Measurements from ENCODE around the gene ENDOD1.
"Not testable (repeated sequence)": the region's sequence is repeated elsewhere in the genome, so short reads cannot be mapped to it uniquely, and the experiment has no call there.

The ENDOD1 gene

GRCh38 chr11:95102733-95103132 lies 13.1 kb downstream of the ENDOD1 start:
- Histone ChIP-seq H3K27ac (no peak overlapping the region), H3K4me3 (no peak overlapping the region)
- no peak for DNase-seq (ENCODE audit: low spot score)
- no peak for TF ChIP-seq CTCF (IDR thresholded peaks at IDR 0.05)

GRCh38 chr11:95103701-95104100 lies 14.1 kb downstream of the ENDOD1 start:
- TF ChIP-seq CTCF (IDR thresholded peaks at IDR 0.05) = no peak
- Histone ChIP-seq H3K27ac (no peak overlapping the region), H3K4me3 (no peak overlapping the region)
- no peak for DNase-seq (ENCODE audit: low spot score)

- TF ChIP-seq CTCF (IDR thresholded peaks at IDR 0.05) = no peak
- DNase-seq (ENCODE audit: low spot score) = no peak
- Histone ChIP-seq H3K4me3 (no peak overlapping the region), H3K27ac (no peak overlapping the region)
Measured at GRCh38 chr11:95104121-95104830, 14.6 kb downstream of the ENDOD1 start.

- DNase-seq (ENCODE audit: low spot score) = no peak
- no peak for TF ChIP-seq CTCF (IDR thresholded peaks at IDR 0.05)
- H3K27ac ChIP-seq = no peak overlapping the region
- H3K4me3 ChIP-seq = no peak overlapping the region
Measured at GRCh38 chr11:95104856-95105255, 15.2 kb downstream of the ENDOD1 start.

- no peak for TF ChIP-seq CTCF (IDR thresholded peaks at IDR 0.05)
- DNase-seq (ENCODE audit: low spot score) = no peak
- H3K4me3 ChIP-seq = peak overlapping the region; percentile 33
- peak overlapping the region; percentile 19 to 68 for H3K27ac ChIP-seq
Measured at GRCh38 chr11:95108159-95108611, 18.5 kb downstream of the ENDOD1 start.

- Histone ChIP-seq H3K27ac (peak overlapping the region; percentile 19 to 68), H3K4me3 (peak overlapping the region; percentile 33)
- TF ChIP-seq CTCF (IDR thresholded peaks at IDR 0.05) = no peak
- DNase-seq (ENCODE audit: low spot score) = no peak
Measured at GRCh38 chr11:95108671-95109551, 19.3 kb downstream of the ENDOD1 start.

- DNase-seq (ENCODE audit: low spot score); H3K4me3 ChIP-seq; H3K27ac ChIP-seq: not testable (repeated sequence)
Measured at GRCh38 chr11:95111471-95111870, 21.8 kb downstream of the ENDOD1 start.
